Progenitor cell of endocrine pancreas (in vitro differentiated cells): ENCODE measurements around the gene SLC66A1. TPM values are rescaled to one million over a fixed set of nuclear protein-coding genes. Genes with fewer than 3 reads are reported as not detected.

Source experiments
- DNase-seq: peaks from one replicate; pipeline ENCODE4 v3.0.0; 2021; ENCODE audit warnings: low spot score; ENCODE audit not compliant: unreplicated experiment
- H3K27ac Mint-ChIP-seq: 2 replicates; pipeline ENCODE4 v1.8.0; 2021; ENCODE audit warnings: mild to moderate bottlenecking, moderate library complexity, mixed read lengths
- H3K27me3 Mint-ChIP-seq: 2 replicates; pipeline ENCODE4 v1.8.0; 2021; ENCODE audit warnings: mixed read lengths
- H3K36me3 Mint-ChIP-seq: 2 replicates; pipeline ENCODE4 v1.8.0; 2022; ENCODE audit warnings: mixed read lengths; ENCODE audit not compliant: insufficient read depth
- H3K4me1 Mint-ChIP-seq: 2 replicates; pipeline ENCODE4 v1.8.0; 2021; ENCODE audit warnings: low read depth, mixed read lengths
- H3K4me3 Mint-ChIP-seq: 2 replicates; pipeline ENCODE4 v1.8.0; 2021; ENCODE audit warnings: low read depth, mild to moderate bottlenecking, moderate library complexity, mixed read lengths
- H3K9me3 Mint-ChIP-seq: 2 replicates; pipeline ENCODE4 v1.8.0; 2021; ENCODE audit warnings: low read depth, mixed read lengths
- CTCF ChIP-seq: fragments of 200-600 bp; sonication (generic); IDR thresholded peaks from one replicate; pipeline ENCODE4 v1.5.0; 2021; ENCODE audit warnings: antibody characterized with exemption, mild to moderate bottlenecking; ENCODE audit not compliant: unreplicated experiment
- total RNA-seq: library from RNA; stranded (reverse); gene quantifications from 2 replicates; pipeline ENCODE4 v1.2.1, GENCODE V29; 2021

The SLC66A1 gene
- total RNA-seq, 1 donor from 2014 or later = 25.7 TPM

GRCh38 chr1:19365721-19366120, 53.6 kb downstream of the SLC66A1 start:
- H3K27me3 Mint-ChIP-seq = no peaks in the 10 kb centered on the region
- TF ChIP-seq CTCF = no peak

GRCh38 chr1:19366599-19367536, 54.7 kb downstream of the SLC66A1 start:
- H3K27ac Mint-ChIP-seq = no peak overlapping the region
- H3K36me3 Mint-ChIP-seq = peaks cover 2% of the 10 kb centered on the region

More at GRCh38 chr1:19365721-19366120, 53.6 kb downstream of the SLC66A1 start:
- no peaks in the 10 kb centered on the region for H3K4me1 Mint-ChIP-seq
- no peak for DNase-seq
- H3K4me3 Mint-ChIP-seq = no peak overlapping the region
- no peak overlapping the region for H3K27ac Mint-ChIP-seq
- H3K36me3 Mint-ChIP-seq = peaks cover 2% of the 10 kb centered on the region
- no peaks in the 10 kb centered on the region for H3K9me3 Mint-ChIP-seq

GRCh38 chr1:19367584-19368041, 55.5 kb downstream of the SLC66A1 start:
- Mint-ChIP-seq H3K9me3 (no peaks in the 10 kb centered on the region), H3K4me3 (no peak overlapping the region), H3K36me3 (peaks cover 4% of the 10 kb centered on the region), H3K4me1 (no peaks in the 10 kb centered on the region), H3K27me3 (no peaks in the 10 kb centered on the region), H3K27ac (no peak overlapping the region)
- DNase-seq = no peak
- no peak for TF ChIP-seq CTCF

More at GRCh38 chr1:19366599-19367536, 54.7 kb downstream of the SLC66A1 start:
- TF ChIP-seq CTCF = no peak
- Mint-ChIP-seq H3K27me3 (no peaks in the 10 kb centered on the region), H3K4me3 (no peak overlapping the region), H3K9me3 (no peaks in the 10 kb centered on the region), H3K4me1 (no peaks in the 10 kb centered on the region)
- DNase-seq = no peak

- no peak overlapping the region for H3K4me3 Mint-ChIP-seq
- no peaks in the 10 kb centered on the region for H3K27me3 Mint-ChIP-seq
- DNase-seq = no peak
- H3K27ac Mint-ChIP-seq = no peak overlapping the region
- no peak for TF ChIP-seq CTCF
- H3K4me1 Mint-ChIP-seq = no peaks in the 10 kb centered on the region
- H3K9me3 Mint-ChIP-seq = no peaks in the 10 kb centered on the region
- peaks cover 4% of the 10 kb centered on the region for H3K36me3 Mint-ChIP-seq
Observed at GRCh38 chr1:19368050-19368449, 55.9 kb downstream of the SLC66A1 start.

- H3K9me3 Mint-ChIP-seq = no peaks in the 10 kb centered on the region
- H3K27ac Mint-ChIP-seq = no peak overlapping the region
- DNase-seq = no peak
- H3K4me1 Mint-ChIP-seq = no peaks in the 10 kb centered on the region
- TF ChIP-seq CTCF = no peak
- H3K36me3 Mint-ChIP-seq = peaks cover 1% of the 10 kb centered on the region
- no peaks in the 10 kb centered on the region for H3K27me3 Mint-ChIP-seq
- no peak overlapping the region for H3K4me3 Mint-ChIP-seq
Observed at GRCh38 chr1:19368964-19369363, 56.8 kb downstream of the SLC66A1 start.
